ENCODE measurements around the gene ZNF497.
"Not testable (repeated sequence)": the region's sequence is repeated elsewhere in the genome, so short reads cannot be mapped to it uniquely, and the experiment has no call there.

Gene ZNF497

GRCh38 chr19:58362272-58362994 is at the start of gene ZNF497:
TSS of gene ZNF497 (minus strand) at chr19:58362751. CDS start at chr19:58357635, 5,116 bp downstream.
- H3K4me1 Mint-ChIP-seq: peaks cover 15% of the 10 kb centered on the region
- peak within 1 kb of the TSS; percentile 84 for H3K4me3 Mint-ChIP-seq
- H3K27me3 Mint-ChIP-seq: no peaks in the 10 kb centered on the region
- peak within 1 kb of the TSS; percentile 90 for H3K27ac Mint-ChIP-seq (ENCODE audit: low read depth)
- no peaks in the 10 kb centered on the region for H3K9me3 Mint-ChIP-seq
- peaks cover 18% of the 10 kb centered on the region for H3K36me3 Mint-ChIP-seq (ENCODE audit: insufficient read depth)
- peak; percentile 90 for ATAC-seq (replicated peaks; ENCODE audit: extremely low read depth, poor library complexity, severe bottlenecking)
- peak; percentile 91 to 95 for DNase-seq (ENCODE audit: low spot score in 2 of 2)

- peaks cover 41% of the 10 kb centered on the region for H3K4me1 Mint-ChIP-seq
- H3K36me3 Mint-ChIP-seq (ENCODE audit: insufficient read depth): peaks cover 6% of the 10 kb centered on the region
- peak overlapping the region; percentile 91 for H3K4me3 Mint-ChIP-seq
- no peaks in the 10 kb centered on the region for H3K27me3 Mint-ChIP-seq
- no peak overlapping the region for H3K27ac Mint-ChIP-seq (ENCODE audit: low read depth)
- H3K9me3 Mint-ChIP-seq: no peaks in the 10 kb centered on the region
- ATAC-seq (replicated peaks; ENCODE audit: extremely low read depth, poor library complexity, severe bottlenecking) (no peak), DNase-seq (ENCODE audit: low spot score in 2 of 2) (no peak)
Observed at GRCh38 chr19:58409010-58409790, 46.6 kb upstream of the ZNF497 start.

- ATAC-seq (replicated peaks; ENCODE audit: extremely low read depth, poor library complexity, severe bottlenecking) (peak; percentile 98), DNase-seq (ENCODE audit: low spot score in 2 of 2) (peak; percentile 84 to 86)
- Mint-ChIP-seq H3K27ac (ENCODE audit: low read depth) (peak within 1 kb of the TSS; percentile 97), H3K36me3 (ENCODE audit: insufficient read depth) (peaks cover 7% of the 10 kb centered on the region), H3K9me3 (no peaks in the 10 kb centered on the region), H3K4me1 (peaks cover 41% of the 10 kb centered on the region), H3K4me3 (peak within 1 kb of the TSS; percentile 91), H3K27me3 (no peaks in the 10 kb centered on the region)
Observed at GRCh38 chr19:58408152-58409009, 45.8 kb upstream of the ZNF497 start, which contains the start of gene ZNF584. TSS of gene ZNF584 (plus strand) at chr19:58408649. CDS start at chr19:58409148, 499 bp downstream.

GRCh38 chr19:58407658-58408151 is 45.2 kb upstream of the ZNF497 start:
- Mint-ChIP-seq H3K9me3 (no peaks in the 10 kb centered on the region), H3K27me3 (no peaks in the 10 kb centered on the region), H3K4me1 (peaks cover 41% of the 10 kb centered on the region), H3K27ac (ENCODE audit: low read depth) (peak overlapping the region; percentile 97), H3K4me3 (peak overlapping the region; percentile 91), H3K36me3 (ENCODE audit: insufficient read depth) (peaks cover 7% of the 10 kb centered on the region)
- no peak for DNase-seq (ENCODE audit: low spot score in 2 of 2)
- no peak for ATAC-seq (replicated peaks; ENCODE audit: extremely low read depth, poor library complexity, severe bottlenecking)

GRCh38 chr19:58406818-58407657 is 44.5 kb upstream of the ZNF497 start:
- DNase-seq (ENCODE audit: low spot score in 2 of 2) (no peak), ATAC-seq (replicated peaks; ENCODE audit: extremely low read depth, poor library complexity, severe bottlenecking) (no peak)
- Mint-ChIP-seq H3K27me3 (no peaks in the 10 kb centered on the region), H3K4me3 (peak overlapping the region; percentile 91), H3K36me3 (ENCODE audit: insufficient read depth) (peaks cover 6% of the 10 kb centered on the region), H3K27ac (ENCODE audit: low read depth) (peak overlapping the region; percentile 97), H3K4me1 (peaks cover 41% of the 10 kb centered on the region), H3K9me3 (no peaks in the 10 kb centered on the region)

- Mint-ChIP-seq H3K36me3 (ENCODE audit: insufficient read depth) (peaks cover 11% of the 10 kb centered on the region), H3K4me1 (peaks cover 36% of the 10 kb centered on the region)
- DNase-seq (ENCODE audit: low spot score in 2 of 2); H3K27me3 Mint-ChIP-seq; ATAC-seq (replicated peaks; ENCODE audit: extremely low read depth, poor library complexity, severe bottlenecking); H3K27ac Mint-ChIP-seq (ENCODE audit: low read depth); H3K9me3 Mint-ChIP-seq; H3K4me3 Mint-ChIP-seq: not testable (repeated sequence)
Observed at GRCh38 chr19:58403920-58404478, 41.4 kb upstream of the ZNF497 start.

GRCh38 chr19:58401840-58402421 is 39.4 kb upstream of the ZNF497 start:
- no peaks in the 10 kb centered on the region for H3K27me3 Mint-ChIP-seq
- peaks cover 9% of the 10 kb centered on the region for H3K36me3 Mint-ChIP-seq (ENCODE audit: insufficient read depth)
- H3K4me3 Mint-ChIP-seq: peak overlapping the region; percentile 80
- no peak for ATAC-seq (replicated peaks; ENCODE audit: extremely low read depth, poor library complexity, severe bottlenecking)
- H3K9me3 Mint-ChIP-seq: no peaks in the 10 kb centered on the region
- H3K27ac Mint-ChIP-seq (ENCODE audit: low read depth): peak overlapping the region; percentile 94
- no peak for DNase-seq (ENCODE audit: low spot score in 2 of 2)
- H3K4me1 Mint-ChIP-seq: peaks cover 17% of the 10 kb centered on the region

GRCh38 chr19:58400916-58401839 is 38.6 kb upstream of the ZNF497 start:
- H3K9me3 Mint-ChIP-seq: no peaks in the 10 kb centered on the region
- peaks cover 7% of the 10 kb centered on the region for H3K36me3 Mint-ChIP-seq (ENCODE audit: insufficient read depth)
- H3K4me3 Mint-ChIP-seq: peak overlapping the region; percentile 80
- peak; percentile 98 to 99 for DNase-seq (ENCODE audit: low spot score in 2 of 2)
- no peaks in the 10 kb centered on the region for H3K27me3 Mint-ChIP-seq
- peak overlapping the region; percentile 94 for H3K27ac Mint-ChIP-seq (ENCODE audit: low read depth)
- ATAC-seq (replicated peaks; ENCODE audit: extremely low read depth, poor library complexity, severe bottlenecking): peak; percentile 98
- H3K4me1 Mint-ChIP-seq: peaks cover 9% of the 10 kb centered on the region

- Mint-ChIP-seq H3K4me1 (peaks cover 9% of the 10 kb centered on the region), H3K27ac (ENCODE audit: low read depth) (peak overlapping the region; percentile 94), H3K9me3 (no peaks in the 10 kb centered on the region), H3K4me3 (peak overlapping the region; percentile 80), H3K36me3 (ENCODE audit: insufficient read depth) (peaks cover 10% of the 10 kb centered on the region), H3K27me3 (no peaks in the 10 kb centered on the region)
- DNase-seq (ENCODE audit: low spot score in 2 of 2) (no peak), ATAC-seq (replicated peaks; ENCODE audit: extremely low read depth, poor library complexity, severe bottlenecking) (no peak)
Observed at GRCh38 chr19:58400316-58400915, 37.9 kb upstream of the ZNF497 start.

- ATAC-seq (replicated peaks; ENCODE audit: extremely low read depth, poor library complexity, severe bottlenecking) (no peak), DNase-seq (ENCODE audit: low spot score in 2 of 2) (no peak)
- Mint-ChIP-seq H3K36me3 (ENCODE audit: insufficient read depth) (peaks cover 13% of the 10 kb centered on the region), H3K4me1 (peaks cover 9% of the 10 kb centered on the region), H3K9me3 (no peaks in the 10 kb centered on the region), H3K27ac (ENCODE audit: low read depth) (peak overlapping the region; percentile 94), H3K27me3 (no peaks in the 10 kb centered on the region), H3K4me3 (no peak overlapping the region)
Observed at GRCh38 chr19:58399903-58400302, 37.4 kb upstream of the ZNF497 start.
